Stimulated activated naive CD8-positive, alpha-beta T cell treated with anti-CD3 and anti-CD28 coated beads, Interleukin-15, amount 100 ng/mL, for 72 hours (primary cell): ENCODE results near the gene MVD.

Source experiments
- ATAC-seq: fragments of 150-1000 bp; cut with Tn5 transposase; 2 replicates; pipeline ENCODE4 v1.10.0; 2021; ENCODE audit warnings: mild to moderate bottlenecking, moderate library complexity
- DNase-seq, 2 donors: peaks; one replicate each; pipeline ENCODE4 v3.0.0; 2021 to 2022
- H3K27ac Mint-ChIP-seq, 2 donors: one replicate each; pipeline ENCODE4 v1.8.0; 2022; ENCODE audit warnings: mild to moderate bottlenecking in 2 of 2, mixed read lengths in 2 of 2, moderate library complexity in 2 of 2
- H3K27me3 Mint-ChIP-seq: one replicate; pipeline ENCODE4 v1.8.0; 2022; ENCODE audit warnings: mixed read lengths
- H3K4me1 Mint-ChIP-seq: one replicate; pipeline ENCODE4 v1.8.0; 2022; ENCODE audit warnings: mild to moderate bottlenecking, mixed read lengths
- H3K4me3 Mint-ChIP-seq, 2 donors: one replicate each; pipeline ENCODE4 v1.8.0; 2022; ENCODE audit warnings: mild to moderate bottlenecking in 2 of 2, mixed read lengths in 2 of 2, moderate library complexity in 1 of 2
- H3K9me3 Mint-ChIP-seq, 2 donors: one replicate each; pipeline ENCODE4 v1.8.0; 2022; ENCODE audit warnings: mixed read lengths in 2 of 2

The MVD gene

GRCh38 chr16:88691129-88691813, 28.4 kb upstream of the MVD start:
- Mint-ChIP-seq H3K27ac (peak overlapping the region in 1 of 2 donors; percentile 71), H3K9me3 (no peaks in the 10 kb centered on the region), H3K27me3 (no peaks in the 10 kb centered on the region), H3K4me1 (peaks cover 63% of the 10 kb centered on the region), H3K4me3 (peak overlapping the region in 1 of 2 donors; percentile 60)
- DNase-seq (no peak), ATAC-seq (no peak)

- Mint-ChIP-seq H3K27me3 (no peaks in the 10 kb centered on the region), H3K9me3 (no peaks in the 10 kb centered on the region), H3K27ac (no peak overlapping the region), H3K4me1 (peaks cover 64% of the 10 kb centered on the region), H3K4me3 (peak overlapping the region in 1 of 2 donors; percentile 49)
- ATAC-seq (no peak), DNase-seq (no peak)
Observed at GRCh38 chr16:88690341-88691128, 27.6 kb upstream of the MVD start.

GRCh38 chr16:88688013-88688778, 25.3 kb upstream of the MVD start:
- no peaks in the 10 kb centered on the region for H3K27me3 Mint-ChIP-seq
- peaks cover 79% of the 10 kb centered on the region for H3K4me1 Mint-ChIP-seq
- H3K27ac Mint-ChIP-seq, result no peak overlapping the region
- H3K4me3 Mint-ChIP-seq, result no peak overlapping the region
- H3K9me3 Mint-ChIP-seq, result no peaks in the 10 kb centered on the region
- ATAC-seq (no peak), DNase-seq (no peak)

- Mint-ChIP-seq H3K9me3 (no peaks in the 10 kb centered on the region), H3K27ac (no peak overlapping the region), H3K4me3 (no peak overlapping the region), H3K27me3 (no peaks in the 10 kb centered on the region), H3K4me1 (peaks cover 78% of the 10 kb centered on the region)
- ATAC-seq (no peak), DNase-seq (no peak)
Observed at GRCh38 chr16:88687676-88688012, 24.8 kb upstream of the MVD start.

- DNase-seq (no peak), ATAC-seq (no peak)
- no peak overlapping the region for H3K4me3 Mint-ChIP-seq
- H3K27me3 Mint-ChIP-seq, result no peaks in the 10 kb centered on the region
- no peaks in the 10 kb centered on the region for H3K9me3 Mint-ChIP-seq
- H3K4me1 Mint-ChIP-seq, result peaks cover 78% of the 10 kb centered on the region
- H3K27ac Mint-ChIP-seq, result no peak overlapping the region
Observed at GRCh38 chr16:88687254-88687576, 24.3 kb upstream of the MVD start.

GRCh38 chr16:88686439-88687253, 23.8 kb upstream of the MVD start, which contains the start of gene SNAI3:
SNAI3 (minus strand) TSS chr16:88686507; CDS start chr16:88686406, 101 bp downstream.
- peak within 1 kb of the TSS; percentile 80 to 82 for H3K4me3 Mint-ChIP-seq
- no peak within 1 kb of the TSS for H3K27ac Mint-ChIP-seq
- H3K9me3 Mint-ChIP-seq, result no peaks in the 10 kb centered on the region
- no peaks in the 10 kb centered on the region for H3K27me3 Mint-ChIP-seq
- H3K4me1 Mint-ChIP-seq, result peaks cover 78% of the 10 kb centered on the region
- ATAC-seq, result peak; percentile 79
- peak; percentile 78 to 79 for DNase-seq

- Mint-ChIP-seq H3K27me3 (no peaks in the 10 kb centered on the region), H3K27ac (no peak overlapping the region), H3K4me1 (peaks cover 78% of the 10 kb centered on the region), H3K4me3 (peak overlapping the region; percentile 80 to 82), H3K9me3 (no peaks in the 10 kb centered on the region)
- ATAC-seq, result peak; percentile 38
- DNase-seq, result no peak
Observed at GRCh38 chr16:88686062-88686438, 23.2 kb upstream of the MVD start.

- DNase-seq, result peak; percentile 65 to 68
- Mint-ChIP-seq H3K27ac (no peak overlapping the region), H3K9me3 (no peaks in the 10 kb centered on the region), H3K4me3 (peak overlapping the region; percentile 80 to 82), H3K27me3 (no peaks in the 10 kb centered on the region), H3K4me1 (peaks cover 76% of the 10 kb centered on the region)
- ATAC-seq, result peak; percentile 40
Observed at GRCh38 chr16:88685156-88686061, 22.5 kb upstream of the MVD start.

- H3K9me3 Mint-ChIP-seq, result no peaks in the 10 kb centered on the region
- no peak overlapping the region for H3K27ac Mint-ChIP-seq
- peak overlapping the region; percentile 26 to 82 for H3K4me3 Mint-ChIP-seq
- H3K4me1 Mint-ChIP-seq, result peaks cover 69% of the 10 kb centered on the region
- DNase-seq (no peak), ATAC-seq (no peak)
- no peaks in the 10 kb centered on the region for H3K27me3 Mint-ChIP-seq
Observed at GRCh38 chr16:88684569-88685155, 21.8 kb upstream of the MVD start.

- DNase-seq (peak; percentile 57 to 77), ATAC-seq (peak; percentile 85)
- Mint-ChIP-seq H3K27ac (peak overlapping the region; percentile 92 to 95), H3K4me1 (peaks cover 50% of the 10 kb centered on the region), H3K4me3 (peak overlapping the region; percentile 77 to 81), H3K9me3 (no peaks in the 10 kb centered on the region), H3K27me3 (no peaks in the 10 kb centered on the region)
Observed at GRCh38 chr16:88681709-88682451, 19.0 kb upstream of the MVD start.

GRCh38 chr16:88681084-88681680, 18.3 kb upstream of the MVD start:
- Mint-ChIP-seq H3K9me3 (no peaks in the 10 kb centered on the region), H3K4me3 (peak overlapping the region; percentile 77 to 81), H3K27ac (peak overlapping the region in 1 of 2 donors; percentile 76), H3K27me3 (no peaks in the 10 kb centered on the region), H3K4me1 (peaks cover 47% of the 10 kb centered on the region)
- DNase-seq (peak in 1 of 2 donors; percentile 55), ATAC-seq (peak; percentile 41)

- H3K27me3 Mint-ChIP-seq, result no peaks in the 10 kb centered on the region
- no peak for DNase-seq
- peak overlapping the region; percentile 77 to 81 for H3K4me3 Mint-ChIP-seq
- H3K27ac Mint-ChIP-seq, result no peak overlapping the region
- no peaks in the 10 kb centered on the region for H3K9me3 Mint-ChIP-seq
- peaks cover 47% of the 10 kb centered on the region for H3K4me1 Mint-ChIP-seq
- ATAC-seq, result no peak
Observed at GRCh38 chr16:88680554-88681083, 17.7 kb upstream of the MVD start.
